BJ (cell line): ENCODE measurements around the gene AKAP4. TPM values are rescaled to one million over a fixed set of nuclear protein-coding genes. Genes with fewer than 3 reads are reported as not detected.

Experiments
- CTCF ChIA-PET: fragments of 350-600 bp; formaldehyde crosslinking; extraction: SDS; loops from one replicate; lab custom pipeline; 2021; ENCODE audit warnings: antibody characterized with exemption, inconsistent platforms; lab: Yijun Ruan, JAX
- POLR2A ChIA-PET: fragments of 300-600 bp; sonication (Branson Sonifier 250); formaldehyde crosslinking; extraction: SDS; loops from one replicate; lab custom pipeline; 2021; ENCODE audit warnings: antibody characterized with exemption; lab: Charles Lee
- DNase-seq: peaks from one replicate; pipeline ENCODE4 v3.0.0-alpha.2; 2011; ENCODE audit warnings: low read depth
- H3K27me3 ChIP-seq: 2 replicates; pipeline ENCODE4 v1.6.0; 2011; ENCODE audit warnings: low read length; ENCODE audit not compliant: control insufficient read depth, insufficient read depth
- H3K36me3 ChIP-seq: 2 replicates; pipeline ENCODE4 v1.5.1; 2011; ENCODE audit warnings: low read length; ENCODE audit not compliant: control insufficient read depth, insufficient read depth
- H3K4me3 ChIP-seq: 2 replicates; pipeline ENCODE4 v1.5.1; 2011; ENCODE audit warnings: low read depth, mild to moderate bottlenecking, control low read depth, low read length
- CTCF ChIP-seq: IDR thresholded peaks from 2 replicates; pipeline ENCODE4 v1.5.1; 2011; ENCODE audit warnings: low read depth, mild to moderate bottlenecking, control low read depth, inconsistent platforms, low read length, moderate library complexity; ENCODE audit not compliant: insufficient read depth
- polyA plus RNA-seq: library from polyadenylated mRNA; depleted of rRNA; stranded (reverse); fragments of >200 nt; gene quantifications from 2 replicates; pipeline ENCODE4 v1.2.3, GENCODE V29; 2011

AKAP4 gene
- polyA plus RNA-seq, 1 experiment: not detected

- TF ChIP-seq CTCF: no peak
Measured at GRCh38 chrX:50169717-50170116, 31.1 kb downstream of the AKAP4 start.

GRCh38 chrX:50168241-50168687, 32.5 kb downstream of the AKAP4 start:
- no peak for DNase-seq
- ChIA-PET CTCF (interaction anchor here (0.7 kb wide), 1 partner anchor 8 kb away, joined by 3 read pairs; no protein-coding TSS in a partner anchor), POLR2A (no interaction called here)
- H3K4me3 ChIP-seq: no peak overlapping the region
- TF ChIP-seq CTCF: no peak
- no peaks in the 10 kb centered on the region for H3K36me3 ChIP-seq
- no peaks in the 10 kb centered on the region for H3K27me3 ChIP-seq

More at GRCh38 chrX:50169717-50170116, 31.1 kb downstream of the AKAP4 start:
- Histone ChIP-seq H3K36me3 (no peaks in the 10 kb centered on the region), H3K4me3 (no peak overlapping the region), H3K27me3 (no peaks in the 10 kb centered on the region)
- ChIA-PET CTCF (no interaction called here), POLR2A (no interaction called here)
- DNase-seq: no peak

GRCh38 chrX:50167366-50167765, 33.4 kb downstream of the AKAP4 start:
- no peaks in the 10 kb centered on the region for H3K36me3 ChIP-seq
- no peaks in the 10 kb centered on the region for H3K27me3 ChIP-seq
- H3K4me3 ChIP-seq: no peak overlapping the region
- no peak for TF ChIP-seq CTCF
- ChIA-PET POLR2A (no interaction called here), CTCF (interaction anchor here (0.7 kb wide), 1 partner anchor 9 kb away, joined by 3 read pairs; no protein-coding TSS in a partner anchor)
- no peak for DNase-seq

GRCh38 chrX:50165727-50166126, 35.1 kb downstream of the AKAP4 start:
- ChIA-PET POLR2A (no interaction called here), CTCF (interaction anchor here (1.0 kb wide), 1 partner anchor 8 kb away, joined by 4 read pairs; no protein-coding TSS in a partner anchor)
- TF ChIP-seq CTCF: no peak
- Histone ChIP-seq H3K27me3 (no peaks in the 10 kb centered on the region), H3K36me3 (no peaks in the 10 kb centered on the region), H3K4me3 (no peak overlapping the region)
- no peak for DNase-seq

GRCh38 chrX:50161127-50161526, 39.7 kb downstream of the AKAP4 start:
- DNase-seq: no peak
- no peaks in the 10 kb centered on the region for H3K36me3 ChIP-seq
- no peak for TF ChIP-seq CTCF
- ChIA-PET POLR2A (no interaction called here), CTCF (no interaction called here)
- H3K4me3 ChIP-seq: no peak overlapping the region
- no peaks in the 10 kb centered on the region for H3K27me3 ChIP-seq
